CD4-positive, alpha-beta T cell treated with Interleukin-4 for 4 hours (primary cell): ENCODE measurements around the gene AHSA1.

Experiments
- DNase-seq: peaks from one replicate; pipeline ENCODE4 v3.0.0-alpha.2; 2020

The AHSA1 gene

GRCh38 chr14:77474479-77475177 lies 16.7 kb downstream of the AHSA1 start:
- DNase-seq = no peak

GRCh38 chr14:77475432-77476115 lies 17.7 kb downstream of the AHSA1 start:
- no peak for DNase-seq

GRCh38 chr14:77478029-77478428 lies 20.1 kb downstream of the AHSA1 start:
- no peak for DNase-seq

GRCh38 chr14:77478796-77479195 lies 20.9 kb downstream of the AHSA1 start:
- DNase-seq = no peak

- DNase-seq = no peak
These were observed 24.5 kb downstream of the AHSA1 start for GRCh38 chr14:77482422-77482821.

GRCh38 chr14:77485256-77485655 lies 27.4 kb downstream of the AHSA1 start:
- DNase-seq = no peak

- DNase-seq = no peak
These were observed 28.2 kb downstream of the AHSA1 start for GRCh38 chr14:77485901-77486678.

GRCh38 chr14:77488558-77488957 lies 30.7 kb downstream of the AHSA1 start:
- DNase-seq = no peak

- no peak for DNase-seq
These were observed 31.1 kb downstream of the AHSA1 start for GRCh38 chr14:77489041-77489440.

- DNase-seq = no peak
These were observed 32.6 kb downstream of the AHSA1 start for GRCh38 chr14:77490347-77490986.

GRCh38 chr14:77491056-77491455 lies 33.2 kb downstream of the AHSA1 start:
- no peak for DNase-seq

GRCh38 chr14:77495334-77495733 lies 37.4 kb downstream of the AHSA1 start:
- DNase-seq = no peak

GRCh38 chr14:77498120-77498979 lies 40.5 kb downstream of the AHSA1 start, which contains the start of gene ISM2:
Gene ISM2, minus strand, starts transcription at chr14:77498816. Its CDS starts 23 bp downstream, at chr14:77498793.
- DNase-seq = no peak

- no peak for DNase-seq
These were observed 41.2 kb downstream of the AHSA1 start for GRCh38 chr14:77498984-77499527.

- no peak for DNase-seq
These were observed 44.4 kb downstream of the AHSA1 start for GRCh38 chr14:77502109-77502782.

GRCh38 chr14:77503138-77503537 lies 45.2 kb downstream of the AHSA1 start:
- DNase-seq = no peak

- no peak for DNase-seq
These were observed 47.1 kb downstream of the AHSA1 start for GRCh38 chr14:77505031-77505430.

- DNase-seq = no peak
These were observed 49.9 kb downstream of the AHSA1 start for GRCh38 chr14:77507762-77508161.

GRCh38 chr14:77508249-77508648 lies 50.4 kb downstream of the AHSA1 start:
- no peak for DNase-seq

GRCh38 chr14:77508876-77509275 lies 51.0 kb downstream of the AHSA1 start:
- no peak for DNase-seq

- DNase-seq = no peak
These were observed 51.5 kb downstream of the AHSA1 start for GRCh38 chr14:77509366-77509765.
